Nephron progenitor cell (in vitro differentiated cells): ENCODE measurements around the gene POLRMT.

Source experiments
- DNase-seq: peaks from one replicate; pipeline ENCODE4 v3.0.0; 2021
- H3K27ac Mint-ChIP-seq: 2 replicates; pipeline ENCODE4 v1.8.0; 2021; ENCODE audit warnings: mild to moderate bottlenecking, moderate library complexity, mixed read lengths
- H3K27me3 Mint-ChIP-seq: 2 replicates; pipeline ENCODE4 v1.8.0; 2021; ENCODE audit warnings: mild to moderate bottlenecking, low read depth, mixed read lengths; ENCODE audit not compliant: poor library complexity
- H3K36me3 Mint-ChIP-seq: 2 replicates; pipeline ENCODE4 v1.8.0; 2021; ENCODE audit warnings: low read depth, mixed read lengths
- H3K4me1 Mint-ChIP-seq: 2 replicates; pipeline ENCODE4 v1.8.0; 2021; ENCODE audit warnings: mixed read lengths
- H3K4me3 Mint-ChIP-seq: 2 replicates; pipeline ENCODE4 v1.8.0; 2021; ENCODE audit warnings: mild to moderate bottlenecking, moderate library complexity, mixed read lengths
- H3K9me3 Mint-ChIP-seq: 2 replicates; pipeline ENCODE4 v1.8.0; 2021; ENCODE audit warnings: mild to moderate bottlenecking, moderate library complexity, mixed read lengths
- TF ChIP-seq, protein P1 (sequence below): fragments of 200-600 bp; sonication (generic); IDR thresholded peaks from 2 replicates; pipeline ENCODE4 v1.5.0; 2021; ENCODE audit warnings: antibody characterized with exemption

The POLRMT gene

DNA sequence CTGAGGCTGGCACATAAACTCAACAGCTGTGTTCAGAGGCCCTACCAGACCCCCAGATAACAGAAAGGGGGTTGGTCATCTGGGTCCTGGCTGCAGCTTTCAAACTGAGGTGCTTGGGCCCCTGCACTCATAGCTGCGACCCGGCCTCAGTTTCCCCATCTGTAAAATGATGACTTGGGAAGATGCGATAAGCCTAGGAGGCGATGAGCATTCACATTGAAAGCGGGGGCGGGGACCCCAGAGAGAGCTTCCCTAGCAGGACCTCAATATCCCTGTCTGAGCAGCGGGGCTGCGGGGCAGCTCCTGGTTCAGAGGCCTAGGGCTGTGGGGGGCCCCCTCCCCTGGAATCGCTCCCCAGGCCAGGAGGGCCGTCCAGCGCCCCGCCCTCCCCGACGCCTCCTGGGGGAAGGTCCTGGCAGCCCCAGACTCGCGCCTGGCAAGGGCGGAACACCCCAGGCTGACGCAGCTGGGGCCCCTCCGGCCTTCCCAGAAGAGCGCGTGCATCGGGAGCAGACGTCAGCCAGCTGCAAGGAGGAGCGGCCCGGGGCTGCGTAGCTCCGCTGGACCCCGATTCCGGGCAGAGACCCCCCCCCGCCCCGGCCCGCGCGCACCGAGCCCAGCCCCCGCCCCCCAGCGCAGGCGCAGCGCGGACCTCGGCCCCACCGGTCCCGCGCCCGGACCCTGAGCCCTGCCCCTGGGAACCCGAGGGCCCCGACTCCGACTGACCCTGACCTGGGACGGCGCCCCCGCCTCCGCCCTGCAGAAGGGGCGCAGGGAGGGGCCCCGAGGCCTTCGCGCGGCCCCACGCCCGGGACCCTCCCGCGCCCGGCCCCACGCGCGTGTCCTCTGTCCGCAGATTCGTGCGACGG, 46.3 kb upstream of the POLRMT start:
- H3K9me3 Mint-ChIP-seq, result no peaks in the 10 kb centered on the region
- DNase-seq, result peak; percentile 61
- H3K4me3 Mint-ChIP-seq, result peak overlapping the region; percentile 80
- peaks cover 19% of the 10 kb centered on the region for H3K4me1 Mint-ChIP-seq
- no peaks in the 10 kb centered on the region for H3K36me3 Mint-ChIP-seq
- TF ChIP-seq, protein P1, sequence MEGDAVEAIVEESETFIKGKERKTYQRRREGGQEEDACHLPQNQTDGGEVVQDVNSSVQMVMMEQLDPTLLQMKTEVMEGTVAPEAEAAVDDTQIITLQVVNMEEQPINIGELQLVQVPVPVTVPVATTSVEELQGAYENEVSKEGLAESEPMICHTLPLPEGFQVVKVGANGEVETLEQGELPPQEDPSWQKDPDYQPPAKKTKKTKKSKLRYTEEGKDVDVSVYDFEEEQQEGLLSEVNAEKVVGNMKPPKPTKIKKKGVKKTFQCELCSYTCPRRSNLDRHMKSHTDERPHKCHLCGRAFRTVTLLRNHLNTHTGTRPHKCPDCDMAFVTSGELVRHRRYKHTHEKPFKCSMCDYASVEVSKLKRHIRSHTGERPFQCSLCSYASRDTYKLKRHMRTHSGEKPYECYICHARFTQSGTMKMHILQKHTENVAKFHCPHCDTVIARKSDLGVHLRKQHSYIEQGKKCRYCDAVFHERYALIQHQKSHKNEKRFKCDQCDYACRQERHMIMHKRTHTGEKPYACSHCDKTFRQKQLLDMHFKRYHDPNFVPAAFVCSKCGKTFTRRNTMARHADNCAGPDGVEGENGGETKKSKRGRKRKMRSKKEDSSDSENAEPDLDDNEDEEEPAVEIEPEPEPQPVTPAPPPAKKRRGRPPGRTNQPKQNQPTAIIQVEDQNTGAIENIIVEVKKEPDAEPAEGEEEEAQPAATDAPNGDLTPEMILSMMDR, result no peak
- peaks cover 18% of the 10 kb centered on the region for H3K27me3 Mint-ChIP-seq
- H3K27ac Mint-ChIP-seq, result no peak overlapping the region

- Mint-ChIP-seq H3K27me3 (peaks cover 22% of the 10 kb centered on the region), H3K27ac (no peak overlapping the region), H3K9me3 (no peaks in the 10 kb centered on the region), H3K4me3 (peak overlapping the region; percentile 80), H3K4me1 (peaks cover 21% of the 10 kb centered on the region), H3K36me3 (no peaks in the 10 kb centered on the region)
- TF ChIP-seq, protein P1, result no peak
- DNase-seq, result no peak
Measured at GRCh38 chr19:678791-679388, 45.6 kb upstream of the POLRMT start.

DNA sequence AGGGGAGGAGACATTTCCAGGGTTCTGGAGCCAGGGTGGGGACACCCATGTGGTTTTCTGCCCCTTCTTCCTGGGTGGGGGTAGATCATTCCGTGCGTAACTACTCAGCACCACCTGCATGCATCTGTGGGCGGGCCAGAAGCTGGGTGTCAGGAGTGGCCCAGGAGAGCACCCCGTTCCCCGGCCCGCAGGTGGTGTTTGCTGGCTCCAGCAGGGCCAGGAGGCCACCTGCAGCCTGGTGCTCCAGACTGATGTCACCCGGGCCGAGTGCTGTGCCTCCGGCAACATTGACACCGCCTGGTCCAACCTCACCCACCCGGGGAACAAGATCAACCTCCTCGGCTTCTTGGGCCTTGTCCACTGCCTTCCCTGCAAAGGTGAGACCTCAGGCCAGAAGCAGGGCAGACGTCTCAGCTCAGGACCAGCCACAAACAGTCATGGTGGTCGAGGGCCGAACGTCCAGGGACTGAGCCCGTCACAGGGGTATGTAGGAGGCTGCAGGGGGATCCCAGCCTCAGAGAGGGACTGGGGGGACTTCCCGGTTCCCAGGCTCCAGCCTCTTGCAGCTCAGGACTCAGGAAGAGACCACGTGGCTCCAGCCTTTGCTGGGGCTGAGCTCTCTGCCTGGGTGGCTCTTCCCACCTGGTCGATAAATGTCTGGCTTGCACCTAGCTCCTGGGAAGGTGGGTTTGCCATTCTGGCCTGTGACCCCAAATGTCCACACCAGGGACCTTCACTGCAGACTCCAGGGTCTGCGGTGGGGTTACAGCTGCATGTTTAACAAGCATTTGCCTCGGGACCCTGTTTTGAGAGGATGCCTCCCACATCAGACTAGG, 44.5 kb upstream of the POLRMT start:
- H3K4me1 Mint-ChIP-seq, result peaks cover 26% of the 10 kb centered on the region
- TF ChIP-seq, protein P1, result no peak

GRCh38 chr19:677201-677600, 43.9 kb upstream of the POLRMT start:
- no peak overlapping the region for H3K27ac Mint-ChIP-seq

More for the DNA sequence above, 44.5 kb upstream of the POLRMT start:
- no peaks in the 10 kb centered on the region for H3K9me3 Mint-ChIP-seq
- H3K27me3 Mint-ChIP-seq, result peaks cover 22% of the 10 kb centered on the region
- peak overlapping the region; percentile 30 for H3K4me3 Mint-ChIP-seq
- H3K27ac Mint-ChIP-seq, result no peak overlapping the region
- no peaks in the 10 kb centered on the region for H3K36me3 Mint-ChIP-seq
- no peak for DNase-seq

DNA sequence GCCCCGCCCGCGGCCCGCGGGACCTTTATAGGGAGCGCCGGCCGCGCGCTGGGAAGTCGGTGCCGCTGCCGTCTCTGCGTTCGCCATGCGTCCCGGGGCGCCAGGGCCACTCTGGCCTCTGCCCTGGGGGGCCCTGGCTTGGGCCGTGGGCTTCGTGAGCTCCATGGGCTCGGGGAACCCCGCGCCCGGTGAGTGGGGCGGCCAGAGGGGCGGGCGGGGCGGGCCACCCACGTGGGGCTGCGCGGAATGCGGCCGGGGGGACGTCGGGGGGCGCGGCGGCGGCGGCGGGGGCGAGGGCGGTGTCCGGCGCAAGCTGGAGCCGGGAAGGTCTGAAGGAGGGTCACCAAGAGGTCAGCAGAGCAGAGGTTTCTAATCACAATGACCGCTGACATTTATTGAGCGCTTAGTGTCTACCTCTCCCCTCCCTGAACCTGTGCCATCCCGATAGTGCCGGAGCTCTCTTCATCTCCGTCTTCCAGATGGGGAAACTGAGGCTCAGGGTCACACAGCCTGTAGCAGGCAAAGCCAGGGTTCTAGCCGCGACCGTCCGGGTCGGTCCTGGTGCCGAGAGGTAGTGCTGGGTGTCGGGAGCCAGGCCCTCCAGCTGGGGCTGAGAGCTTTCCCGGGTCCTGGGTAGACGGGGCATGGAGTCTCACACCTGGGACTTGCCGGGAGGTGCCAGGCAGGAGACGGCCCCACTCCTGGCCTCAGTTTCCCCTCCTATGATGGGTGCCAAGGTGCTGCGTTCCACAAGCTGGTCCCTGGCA, 43.2 kb upstream of the POLRMT start, which contains the start of gene FSTL3:
Gene FSTL3, plus strand, starts transcription at position 54 of the 767 bp plus-strand sequence. Its CDS starts 32 bp downstream, at position 86.
- TF ChIP-seq, protein P1, result no peak
- H3K9me3 Mint-ChIP-seq, result no peaks in the 10 kb centered on the region
- H3K4me1 Mint-ChIP-seq, result peaks cover 20% of the 10 kb centered on the region
- H3K27ac Mint-ChIP-seq, result no peak within 1 kb of the TSS
- H3K27me3 Mint-ChIP-seq, result peaks cover 22% of the 10 kb centered on the region
- H3K4me3 Mint-ChIP-seq, result peak within 1 kb of the TSS; percentile 62
- no peaks in the 10 kb centered on the region for H3K36me3 Mint-ChIP-seq
- DNase-seq, result peak; percentile 54

More at GRCh38 chr19:677201-677600, 43.9 kb upstream of the POLRMT start:
- no peak for DNase-seq
- H3K27me3 Mint-ChIP-seq, result peaks cover 22% of the 10 kb centered on the region
- peaks cover 26% of the 10 kb centered on the region for H3K4me1 Mint-ChIP-seq
- TF ChIP-seq, protein P1, result no peak
- no peaks in the 10 kb centered on the region for H3K36me3 Mint-ChIP-seq
- no peaks in the 10 kb centered on the region for H3K9me3 Mint-ChIP-seq
- no peak overlapping the region for H3K4me3 Mint-ChIP-seq
